ENCODE data around the gene SYT4.
"Not testable (repeated sequence)": the region's sequence is repeated elsewhere in the genome, so short reads cannot be mapped to it uniquely, and the experiment has no call there.

The SYT4 gene

GRCh38 chr18:43277164-43277600 lies at the start of gene SYT4:
TSS of gene SYT4 (minus strand) at chr18:43277490. CDS start at chr18:43277281, 209 bp downstream.
- peak; percentile 10 for DNase-seq

GRCh38 chr18:43322132-43322531 lies 44.8 kb upstream of the SYT4 start:
- DNase-seq = no peak

- no peak for DNase-seq
Measured at GRCh38 chr18:43314941-43315340, 37.7 kb upstream of the SYT4 start.

GRCh38 chr18:43312891-43313290 lies 35.6 kb upstream of the SYT4 start:
- DNase-seq = no peak

GRCh38 chr18:43310239-43310638 lies 32.9 kb upstream of the SYT4 start:
- DNase-seq = no peak

- DNase-seq = no peak
Measured at GRCh38 chr18:43303376-43303775, 26.1 kb upstream of the SYT4 start.

- not testable (repeated sequence) for DNase-seq
Measured at GRCh38 chr18:43286187-43286586, 8.9 kb upstream of the SYT4 start.

GRCh38 chr18:43283299-43283698 lies 6.0 kb upstream of the SYT4 start:
- DNase-seq = no peak

- DNase-seq = no peak
Measured at GRCh38 chr18:43279015-43279744, 1.9 kb upstream of the SYT4 start.

- DNase-seq = no peak
Measured at GRCh38 chr18:43278355-43278754, 1.1 kb upstream of the SYT4 start.

GRCh38 chr18:43276491-43276890 lies 799 bp downstream of the SYT4 start:
- DNase-seq = no peak

- no peak for DNase-seq
Measured at GRCh38 chr18:43275546-43275945, 1.7 kb downstream of the SYT4 start.

- no peak for DNase-seq
Measured at GRCh38 chr18:43274526-43274925, 2.8 kb downstream of the SYT4 start.

GRCh38 chr18:43271593-43272432 lies 5.5 kb downstream of the SYT4 start:
- peak; percentile 64 for DNase-seq

- DNase-seq = no peak
Measured at GRCh38 chr18:43267818-43268217, 9.5 kb downstream of the SYT4 start.

- DNase-seq = no peak
Measured at GRCh38 chr18:43265465-43265864, 11.8 kb downstream of the SYT4 start.

GRCh38 chr18:43248610-43249249 lies 28.6 kb downstream of the SYT4 start:
- DNase-seq = no peak

GRCh38 chr18:43247944-43248343 lies 29.3 kb downstream of the SYT4 start:
- DNase-seq = no peak

- no peak for DNase-seq
Measured at GRCh38 chr18:43238429-43238828, 38.9 kb downstream of the SYT4 start.

GRCh38 chr18:43236921-43237320 lies 40.4 kb downstream of the SYT4 start:
- DNase-seq = no peak

GRCh38 chr18:43234889-43235288 lies 42.4 kb downstream of the SYT4 start:
- DNase-seq = no peak

GRCh38 chr18:43222501-43222900 lies 54.8 kb downstream of the SYT4 start:
- DNase-seq = no peak

- no peak for DNase-seq
Measured at GRCh38 chr18:43220691-43221090, 56.6 kb downstream of the SYT4 start.

Data from suppressor macrophage treated with lipopolysaccharide for 4 hours (primary cell).